Activated CD8-positive, alpha-beta memory T cell treated with anti-CD3 and anti-CD28 coated beads, Interleukin-2, amount 50 U/mL, for 1 hour (primary cell): ENCODE measurements around the gene CYGB.
A peak's percentile ranks its signal among the peaks of the same experiment; 100 is the strongest.
"Not testable (repeated sequence)": the region's sequence is repeated elsewhere in the genome, so short reads cannot be mapped to it uniquely, and the experiment has no call there.

Source experiments
- DNase-seq: peaks from one replicate; pipeline ENCODE4 v3.0.0-alpha.2; 2020; ENCODE audit errors: extremely low read depth

The CYGB gene

DNA sequence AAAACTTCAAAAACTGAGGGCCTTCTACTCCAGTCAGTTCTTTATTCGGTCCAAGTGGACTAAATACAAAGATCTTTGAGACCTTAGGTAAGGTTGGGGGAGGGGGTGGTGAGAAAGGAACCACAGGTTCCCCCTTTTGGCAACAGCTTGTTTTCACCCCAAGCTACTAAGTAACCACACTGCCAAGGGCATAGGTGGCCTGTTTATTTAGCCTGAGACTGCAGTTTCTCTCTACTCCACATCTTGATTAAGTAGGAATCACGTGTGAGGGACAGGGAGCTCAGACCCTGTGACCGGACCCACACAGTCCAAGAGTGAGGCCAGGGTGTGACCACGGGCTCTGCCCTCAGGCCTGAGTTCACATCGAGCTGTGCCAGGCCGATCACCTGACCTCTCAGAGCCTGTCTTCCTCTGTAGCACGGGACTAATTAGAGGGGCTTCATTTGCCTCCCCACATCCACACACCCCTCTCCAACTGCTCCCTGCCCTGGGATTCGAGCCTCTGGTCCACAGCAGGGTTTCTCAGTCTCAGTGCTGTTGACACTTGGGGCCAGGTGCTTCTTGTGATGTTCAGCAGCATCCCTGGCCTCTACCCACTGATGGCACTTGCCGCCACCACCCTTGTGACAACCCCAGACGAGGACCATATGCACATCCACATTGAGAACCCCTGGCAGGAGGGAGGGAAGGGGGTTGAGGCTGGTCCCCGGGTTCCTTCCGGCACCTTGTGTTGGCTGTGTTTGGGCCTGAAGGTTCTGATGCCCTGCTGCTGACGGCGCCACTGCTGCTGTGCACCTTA lies 30.3 kb upstream of the CYGB start:
- DNase-seq: no peak

DNA sequence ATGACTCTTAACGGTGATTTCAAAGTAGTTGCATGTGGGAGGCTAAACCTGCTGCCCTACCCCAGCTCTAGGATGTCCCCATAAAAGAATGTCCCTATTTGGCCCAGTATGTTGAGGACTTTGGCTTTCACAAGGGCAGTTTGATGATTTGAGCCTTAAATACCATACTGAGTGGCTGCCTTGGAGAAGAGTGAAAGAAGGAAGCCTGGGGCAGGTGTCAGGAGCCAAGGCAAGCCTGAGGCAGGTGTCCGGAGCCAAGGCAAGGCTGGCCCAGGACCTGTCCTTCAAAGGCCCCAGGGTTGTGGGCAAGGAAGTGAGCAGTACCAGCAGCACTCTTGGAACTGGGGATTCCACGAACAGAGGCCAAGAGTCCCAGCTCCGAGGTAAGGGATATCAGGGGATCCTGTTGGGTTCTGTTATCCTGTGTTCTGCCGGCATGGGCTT lies 29.5 kb upstream of the CYGB start:
- DNase-seq: no peak

DNA sequence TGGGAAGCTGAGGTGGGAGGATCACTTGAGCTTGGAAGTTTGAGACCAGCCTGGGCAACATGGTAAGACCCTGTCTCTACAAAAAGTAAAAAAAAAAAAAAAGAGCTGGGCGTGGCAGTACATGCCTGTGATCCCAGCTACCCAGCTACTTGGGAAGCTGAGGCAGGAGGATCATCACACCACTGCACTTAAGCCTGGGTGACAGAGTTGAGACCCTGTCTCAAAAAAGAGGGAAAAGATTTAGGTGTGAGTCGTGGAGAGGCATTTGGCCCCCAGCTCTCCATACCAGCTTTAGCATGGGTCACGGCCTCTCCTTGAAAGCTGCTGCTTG lies 29.1 kb upstream of the CYGB start:
- no peak for DNase-seq

DNA sequence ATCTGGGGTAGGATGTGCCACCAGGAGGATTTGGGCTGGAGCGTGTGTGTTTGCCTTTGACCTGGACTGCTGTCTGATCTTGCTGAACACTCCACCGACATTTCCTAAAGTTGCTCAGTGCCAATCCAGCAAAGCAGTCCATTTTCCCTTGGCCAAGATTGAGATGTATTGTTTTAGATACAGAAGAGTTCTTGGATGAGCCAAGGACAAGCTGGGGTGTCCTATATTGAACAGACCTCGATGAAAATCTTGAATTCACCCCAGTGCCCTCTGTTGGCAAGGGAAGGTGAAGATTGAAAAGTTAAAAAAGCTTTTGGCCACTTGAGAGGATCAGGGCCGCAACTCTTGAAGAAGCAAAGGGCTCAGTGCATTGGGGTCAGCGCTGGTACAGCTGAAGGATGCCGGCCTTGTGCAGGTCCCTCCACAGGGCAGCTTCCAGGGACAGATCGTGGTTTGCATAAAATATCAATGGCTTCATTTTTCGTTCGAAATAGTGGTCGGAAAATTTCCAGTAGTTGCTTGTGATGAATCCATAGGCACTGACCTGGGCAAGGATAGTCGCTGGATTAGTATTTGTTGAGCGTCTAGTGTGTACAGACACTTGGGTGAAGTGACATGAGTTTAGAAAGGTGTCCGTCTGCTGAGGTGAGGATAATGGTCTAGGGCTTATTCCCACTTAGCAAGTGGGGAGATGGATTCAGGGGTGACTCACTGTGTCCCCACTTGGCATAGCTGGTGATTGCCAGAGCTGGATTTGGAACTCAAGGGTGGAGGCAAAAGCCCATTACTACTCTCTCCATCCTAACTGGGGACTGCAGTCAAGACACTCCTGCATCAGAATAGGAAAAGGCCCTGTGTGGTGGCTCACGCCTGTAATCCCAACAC lies 28.5 kb upstream of the CYGB start:
- DNase-seq: no peak

DNA sequence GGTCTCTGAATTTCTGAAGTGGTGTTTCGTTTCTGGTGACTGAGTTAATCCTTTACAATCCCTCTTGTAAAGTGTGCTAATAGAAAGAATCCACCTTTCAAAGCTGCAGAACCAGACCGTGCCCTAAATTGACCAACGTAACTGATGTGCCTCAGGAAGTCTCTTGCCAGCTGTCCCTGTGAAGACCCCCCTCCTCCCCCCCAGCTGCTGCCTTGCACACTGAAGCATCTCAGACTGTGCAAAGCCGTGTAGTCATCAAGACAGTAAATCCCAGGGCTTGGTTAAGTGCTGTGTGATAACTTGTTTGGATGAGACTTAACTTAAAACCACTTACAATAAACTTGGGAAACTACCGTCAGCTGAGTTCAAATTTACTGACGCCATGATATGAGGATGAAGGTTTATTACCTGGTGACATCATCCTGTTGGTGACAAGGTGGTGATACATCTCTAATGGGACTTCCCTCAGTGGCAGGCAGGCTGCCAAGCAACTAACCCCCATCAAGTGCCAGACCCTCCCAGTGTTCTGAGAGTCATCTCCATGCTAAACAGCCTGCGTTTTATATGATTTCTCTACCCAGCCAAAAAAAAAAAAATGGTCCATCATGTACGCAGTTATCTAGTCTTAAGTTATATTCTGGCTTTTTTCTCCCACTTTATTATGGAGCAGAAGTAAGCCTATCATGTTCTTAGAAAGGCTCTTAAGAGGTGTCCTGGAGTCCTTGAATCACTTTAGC lies 27.6 kb upstream of the CYGB start:
- DNase-seq: not testable (repeated sequence)

DNA sequence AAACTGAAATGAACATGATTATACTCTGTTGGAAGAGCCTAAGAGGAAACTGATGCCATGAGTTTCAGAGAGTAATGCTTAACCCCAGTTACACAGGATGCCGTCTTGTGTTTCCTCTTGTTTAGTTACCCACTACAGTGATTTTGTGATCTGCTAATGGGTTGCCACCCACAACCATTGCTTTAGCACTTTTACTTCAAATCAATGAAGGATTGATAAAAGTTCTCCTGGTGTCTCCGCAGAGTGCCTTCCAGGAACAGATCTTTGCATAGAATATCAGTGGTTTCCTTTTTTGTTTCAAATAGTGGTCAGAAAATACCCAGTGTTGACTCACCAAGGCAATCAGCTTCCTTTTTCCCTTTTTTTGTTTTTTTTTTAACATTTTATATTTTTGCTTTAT lies 25.9 kb upstream of the CYGB start:
- DNase-seq: not testable (repeated sequence)

DNA sequence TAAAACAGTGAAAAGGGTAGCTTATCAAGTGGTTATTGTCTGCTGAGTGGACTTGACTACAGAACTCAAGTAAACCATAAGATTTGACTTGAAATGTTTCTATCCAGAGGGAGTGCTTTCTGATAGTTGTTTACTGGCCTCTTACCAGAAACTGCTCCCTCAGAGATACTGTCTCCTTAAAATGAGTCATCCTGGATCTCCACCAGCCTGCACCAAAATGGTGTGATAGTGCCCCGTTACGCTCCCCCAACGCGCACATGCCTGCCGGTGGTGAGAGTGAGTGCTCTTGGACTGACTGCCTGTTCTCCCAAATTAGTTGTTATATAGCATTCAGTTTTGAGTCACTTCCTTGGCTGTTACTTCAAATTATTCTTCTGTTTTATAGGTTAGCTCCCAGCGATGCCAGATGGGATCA lies 25.2 kb upstream of the CYGB start:
- no peak for DNase-seq

DNA sequence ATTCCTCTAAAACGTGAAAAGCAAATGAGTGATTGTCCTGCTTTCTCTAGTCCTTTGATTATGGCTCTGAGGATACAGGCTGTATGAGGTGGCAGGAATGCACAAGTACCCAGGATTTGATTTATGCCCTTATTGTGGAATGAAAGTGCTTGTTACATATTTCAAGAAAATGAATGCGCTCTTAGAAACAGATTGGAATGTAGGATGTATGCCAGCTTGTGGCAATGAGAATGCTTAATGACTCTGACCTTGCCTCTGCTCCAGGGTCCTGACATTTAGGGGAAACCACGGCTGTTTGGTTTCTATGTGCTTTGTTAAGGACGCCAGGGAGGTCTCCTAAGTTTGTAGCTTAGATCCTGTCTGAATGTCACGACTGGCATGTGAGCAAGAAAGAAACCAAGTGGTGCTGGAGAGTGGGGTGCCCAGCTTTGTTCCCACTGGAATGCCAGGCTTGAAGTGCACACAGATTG lies 24.3 kb upstream of the CYGB start:
- no peak for DNase-seq

DNA sequence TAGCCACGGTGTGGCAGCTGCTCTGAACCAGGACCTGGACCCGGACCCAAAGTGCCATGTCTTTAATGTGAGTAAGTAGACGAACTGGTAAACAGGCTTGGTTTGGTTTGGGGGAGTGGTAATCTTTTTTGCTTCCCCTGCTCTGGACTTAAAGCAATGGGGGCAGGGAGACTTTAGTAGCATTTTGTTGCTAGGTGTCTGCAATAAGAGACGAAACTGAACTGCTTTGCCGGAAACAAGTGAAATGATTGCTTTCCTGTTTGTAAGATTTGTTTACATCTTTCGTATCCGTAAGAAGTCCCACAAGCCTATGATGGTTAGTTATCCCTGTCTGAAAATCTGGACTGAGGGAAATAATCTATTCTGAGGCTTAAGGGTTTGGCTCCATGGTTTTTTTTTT lies 23.8 kb upstream of the CYGB start:
- no peak for DNase-seq

DNA sequence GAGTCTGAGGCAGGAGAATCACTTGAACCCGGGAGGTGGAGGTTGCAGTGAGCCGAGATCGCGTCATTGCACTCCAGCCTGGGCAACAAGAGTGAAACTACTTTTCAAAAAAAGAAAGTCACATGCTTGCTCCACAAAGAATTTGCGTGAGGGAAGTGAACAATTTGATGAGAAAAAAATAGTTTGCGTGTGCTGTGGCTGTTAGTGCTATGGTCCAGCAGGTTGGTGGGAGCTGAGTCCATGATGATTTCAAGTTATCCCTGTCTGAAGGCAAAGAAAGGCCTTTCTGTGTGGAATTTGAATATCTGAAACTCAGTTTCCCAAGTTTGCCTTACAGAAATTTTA lies 23.3 kb upstream of the CYGB start:
- no peak for DNase-seq

DNA sequence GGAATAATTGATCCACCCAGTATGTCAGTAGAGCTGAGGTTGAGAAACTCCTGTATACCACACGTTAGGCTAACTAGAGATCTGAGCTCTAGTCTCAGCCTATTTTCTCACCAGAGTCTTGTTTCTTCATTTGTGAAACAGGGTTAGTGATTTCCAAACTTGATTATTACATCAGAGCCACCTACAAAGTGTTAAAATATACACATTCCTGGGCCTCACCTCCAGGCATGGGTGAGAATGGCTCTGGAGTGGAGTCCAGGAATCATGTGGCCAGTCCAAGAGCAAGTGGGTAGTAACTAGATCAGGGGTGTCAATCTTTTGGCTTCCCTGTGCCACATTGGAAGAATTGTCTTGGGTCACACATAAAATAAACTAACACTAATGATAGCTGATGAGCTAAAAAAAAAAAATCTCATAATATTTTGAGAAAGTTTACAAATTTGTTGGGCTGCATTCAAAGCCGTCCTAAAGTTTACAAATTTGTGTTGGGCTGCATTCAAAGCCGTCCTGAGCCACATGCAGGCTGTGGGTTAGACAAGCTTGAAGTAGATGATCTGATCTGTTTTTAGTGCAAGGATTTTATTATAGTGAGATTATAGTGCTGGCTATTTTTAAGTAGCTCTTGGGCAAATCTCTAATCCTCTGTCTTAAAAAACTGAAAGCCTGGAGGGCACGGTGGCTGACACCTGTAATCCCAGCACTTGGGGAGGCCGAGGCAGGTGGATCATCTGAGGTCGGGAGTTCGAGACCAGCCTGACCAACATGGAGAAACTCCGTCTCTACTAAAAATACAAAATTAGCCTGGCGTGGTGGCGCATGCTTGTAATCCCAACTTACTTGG lies 22.7 kb upstream of the CYGB start:
- DNase-seq: no peak

DNA sequence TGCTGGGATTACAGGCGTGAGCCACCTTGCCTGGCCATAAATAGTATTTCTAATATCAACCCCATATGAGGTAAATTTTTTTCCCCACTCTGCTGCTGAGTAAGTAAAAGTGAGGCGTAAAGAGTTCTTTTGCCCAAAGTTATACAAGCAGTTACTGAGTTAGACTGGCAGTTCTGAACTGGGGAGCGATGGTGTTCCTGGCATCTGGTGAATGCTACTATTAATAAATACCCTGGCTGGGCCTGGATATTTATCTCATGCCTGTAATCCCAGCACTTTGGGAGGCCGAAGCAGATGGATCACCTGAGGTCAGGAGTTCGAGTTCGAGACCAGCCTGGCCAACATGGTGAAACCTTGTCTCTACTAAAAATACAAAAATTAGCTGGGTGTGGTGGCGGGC lies 22.0 kb upstream of the CYGB start:
- DNase-seq: not testable (repeated sequence)

DNA sequence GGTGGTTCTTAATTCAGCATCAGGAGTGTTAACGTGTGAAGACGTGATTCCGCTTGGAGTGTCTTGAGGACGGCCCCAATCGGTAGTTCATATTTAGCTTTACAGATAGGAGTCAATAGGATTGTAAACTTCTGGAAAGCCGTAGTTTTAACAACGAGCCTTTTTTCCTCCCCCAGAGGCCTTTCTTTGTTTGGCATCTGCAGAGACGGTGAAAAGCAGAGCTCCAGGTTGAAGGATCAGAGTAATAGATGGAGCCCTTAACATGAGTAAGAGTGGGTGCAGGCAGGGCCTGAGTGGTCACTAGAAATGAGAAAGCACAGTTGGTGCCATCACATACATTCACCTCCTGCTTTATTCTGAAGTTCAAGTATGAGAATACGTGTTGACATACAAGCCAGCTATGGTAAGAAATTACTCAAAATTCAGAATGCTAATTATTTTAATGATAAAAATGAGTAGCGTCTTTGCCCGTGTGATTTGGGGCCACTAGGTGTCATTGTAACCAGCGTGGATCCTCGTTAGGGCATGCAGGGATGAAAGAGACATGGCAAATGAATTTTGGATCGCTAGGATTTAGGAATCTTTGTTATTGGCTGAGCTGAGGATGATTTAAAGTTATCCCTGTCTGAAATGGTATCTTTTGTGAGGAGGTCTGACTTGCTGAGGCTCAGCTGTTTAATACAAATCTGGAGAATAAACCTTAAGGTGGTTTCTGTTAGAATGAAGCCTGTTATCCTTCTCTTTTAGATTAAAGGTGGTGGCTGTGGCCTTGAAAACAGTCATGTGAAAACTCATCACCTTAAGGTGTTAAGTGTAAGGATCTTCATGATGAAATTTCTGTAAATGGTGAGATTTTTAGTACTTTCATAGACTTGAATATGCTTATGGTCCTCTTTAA lies 20.9 kb upstream of the CYGB start:
- no peak for DNase-seq

DNA sequence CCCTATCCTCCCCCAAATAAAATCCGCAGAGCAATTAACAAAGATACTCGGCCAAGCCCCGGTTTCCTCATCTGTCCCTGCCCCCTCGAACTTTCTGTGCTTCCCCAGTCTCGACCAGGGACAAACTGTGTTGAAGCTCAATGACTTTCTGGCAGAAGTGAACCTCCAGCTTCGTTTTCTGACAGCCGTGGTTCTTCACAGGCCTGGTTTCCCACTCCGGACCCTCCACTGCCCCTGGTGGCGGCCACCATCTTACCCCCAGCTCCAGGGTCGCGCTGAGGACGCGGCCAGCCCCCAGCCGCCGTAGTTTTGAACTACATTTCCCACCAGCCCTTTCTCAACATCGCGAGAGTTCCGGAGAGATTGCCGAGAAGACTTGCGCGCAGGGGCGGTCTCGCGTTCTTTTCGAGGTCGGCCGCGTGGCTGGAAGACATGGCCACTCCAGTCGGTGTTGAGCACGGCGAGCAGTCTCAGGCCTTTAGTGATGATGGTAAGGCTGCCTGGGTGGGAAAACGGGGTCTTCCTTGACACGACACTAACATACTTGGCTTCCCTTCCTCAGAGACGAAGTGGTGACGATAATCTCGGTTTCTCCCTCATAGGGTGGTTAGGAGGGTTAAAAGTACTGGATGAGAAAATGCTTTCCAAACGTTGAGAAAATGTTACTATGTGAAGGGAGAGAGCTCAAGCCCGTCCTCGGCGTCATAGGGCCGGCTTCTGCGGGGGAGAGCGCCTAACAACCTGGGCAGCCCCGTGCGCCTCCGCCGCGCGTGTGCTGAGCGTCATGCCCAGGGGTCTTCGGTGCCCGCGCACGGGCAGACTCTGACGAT lies 20.1 kb upstream of the CYGB start:
- DNase-seq: peak; percentile 91

DNA sequence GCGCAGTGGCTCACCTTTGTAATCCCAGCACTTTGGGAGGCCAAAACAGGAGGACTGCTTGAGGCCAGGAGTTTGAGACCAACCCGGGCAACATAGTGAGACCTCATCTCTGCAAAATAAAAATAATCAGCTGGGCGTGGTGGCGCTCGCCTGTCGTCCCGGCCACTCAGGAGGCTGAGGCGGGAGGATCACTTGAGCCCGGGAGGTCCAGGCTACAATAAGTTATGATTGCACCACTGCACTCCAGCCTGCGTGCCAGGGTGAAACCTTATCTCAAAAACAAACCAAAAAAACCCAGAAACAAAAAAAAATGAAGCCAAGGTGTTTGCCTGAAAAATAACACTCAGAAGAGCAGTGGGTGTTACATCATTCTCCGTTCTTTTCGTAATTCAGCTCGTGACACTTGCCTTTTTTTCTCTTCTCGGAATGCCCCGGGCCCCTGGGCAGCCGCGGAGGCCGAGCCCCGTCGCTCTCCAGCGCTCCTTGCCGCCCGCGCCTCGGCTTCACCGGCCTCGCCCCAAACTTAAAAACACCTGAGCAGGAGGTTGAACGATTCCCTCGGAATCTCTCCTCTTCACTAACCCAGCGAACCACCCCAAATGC lies 19.4 kb upstream of the CYGB start:
- DNase-seq: no peak

DNA sequence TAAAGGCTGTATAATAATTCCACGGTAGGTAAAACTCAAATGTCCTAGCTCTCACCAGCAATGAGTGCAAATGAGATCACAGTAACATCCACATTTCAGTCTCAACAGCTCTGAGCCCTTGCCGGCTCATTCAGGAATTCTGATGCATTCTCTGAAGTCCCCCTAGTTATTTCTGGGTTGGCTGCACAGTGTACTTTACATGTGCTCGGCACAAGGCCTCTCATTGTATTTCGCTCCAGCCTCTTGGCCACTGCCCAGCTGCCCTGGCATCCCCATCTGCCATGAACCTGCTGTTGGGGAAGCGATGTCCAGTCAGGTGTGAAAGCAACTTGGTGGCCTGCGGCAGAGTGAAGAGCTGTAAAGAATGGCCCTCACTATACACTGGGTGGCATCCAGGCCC lies 16.6 kb upstream of the CYGB start:
- DNase-seq: no peak

DNA sequence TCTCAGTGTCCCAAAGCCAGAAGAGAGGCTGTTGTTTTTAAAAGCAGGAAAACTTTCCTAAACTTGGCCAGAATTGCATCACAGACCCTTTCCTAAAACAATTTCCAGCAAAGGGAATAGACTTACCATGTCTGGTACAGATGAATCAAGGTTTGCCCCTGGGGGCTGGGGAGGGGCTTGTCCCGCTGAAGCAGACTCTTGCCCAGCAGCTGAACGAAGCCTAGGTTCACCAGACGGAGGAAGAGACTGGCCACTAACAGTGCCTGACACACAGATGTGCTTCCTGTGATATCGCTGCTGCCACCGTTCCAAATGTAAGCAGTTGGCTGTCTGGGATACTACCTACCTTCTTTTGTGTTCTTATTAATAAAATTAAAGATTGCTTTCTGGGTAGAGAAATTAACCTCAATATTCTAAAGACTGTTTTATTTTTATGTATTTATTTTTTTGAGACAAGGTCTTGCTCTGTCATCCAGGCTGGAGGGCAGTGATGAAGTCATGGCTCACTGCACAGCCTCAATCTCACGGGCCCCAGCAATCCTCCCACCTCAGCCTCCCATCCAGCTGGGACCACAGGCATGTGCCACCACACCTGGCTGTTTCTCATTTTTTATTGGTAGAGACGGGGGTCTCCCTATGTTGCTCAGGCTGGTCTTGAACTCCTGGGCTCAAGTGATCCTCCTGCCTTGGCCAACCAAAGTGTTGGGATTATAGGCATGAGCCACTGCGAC lies 15.8 kb upstream of the CYGB start:
- DNase-seq: no peak

DNA sequence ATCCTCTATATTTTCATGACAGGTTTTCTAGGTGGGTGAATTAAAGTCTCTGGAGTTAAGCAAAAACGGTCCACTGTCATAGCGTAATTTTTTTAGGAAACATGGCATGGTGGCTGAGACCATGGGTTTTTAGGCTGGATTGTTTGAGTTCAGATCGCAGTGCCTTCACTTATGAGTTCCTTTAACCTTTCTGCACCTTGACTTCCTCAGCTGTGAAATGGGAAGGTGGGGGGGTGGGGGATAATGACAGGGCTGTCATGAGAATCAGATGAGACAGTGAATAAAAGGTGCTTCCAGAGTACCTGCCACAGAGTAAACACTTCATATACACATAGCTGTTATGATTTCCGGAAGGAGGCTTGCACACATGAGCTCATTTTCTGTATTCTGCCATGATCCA lies 14.2 kb upstream of the CYGB start:
- DNase-seq: no peak
